Liver (tissue), 9 donors: ENCODE measurements around the gene TSC1. TPM values are rescaled to one million over a fixed set of nuclear protein-coding genes. Genes with fewer than 3 reads are reported as not detected.

ENCODE experiments used
- DNase-seq: peaks from one replicate; pipeline ENCODE4 v3.0.0-alpha.2; 2017; ENCODE audit warnings: low spot score
- H3K27ac ChIP-seq, 2 donors: one replicate each; pipeline ENCODE4 v1.7.0; 2013; ENCODE audit warnings: inconsistent platforms in 2 of 2, low read length in 2 of 2, control low read depth in 1 of 2, low read depth in 1 of 2, mild to moderate bottlenecking in 1 of 2
- H3K27me3 ChIP-seq, 4 donors: one replicate each; pipeline versions ENCODE4 v1.6.1 to v1.7.0; 2013; ENCODE audit warnings: low read length in 3 of 4, inconsistent platforms in 1 of 4, mild to moderate bottlenecking in 1 of 4, moderate library complexity in 1 of 4; ENCODE audit not compliant: control insufficient read depth in 4 of 4, insufficient read depth in 4 of 4
- H3K36me3 ChIP-seq, 4 donors: one replicate each; pipeline versions ENCODE4 v1.6.1 to v1.7.0; 2013; ENCODE audit warnings: low read length in 3 of 4, mild to moderate bottlenecking in 3 of 4, low read depth in 1 of 4, moderate library complexity in 1 of 4; ENCODE audit not compliant: control insufficient read depth in 4 of 4, insufficient read depth in 3 of 4
- H3K4me1 ChIP-seq, 4 donors: one replicate each; pipeline versions ENCODE4 v1.6.1 to v1.7.0; 2013; ENCODE audit warnings: low read length in 3 of 4, mild to moderate bottlenecking in 3 of 4, moderate library complexity in 1 of 4; ENCODE audit not compliant: control insufficient read depth in 4 of 4, insufficient read depth in 4 of 4
- H3K4me3 ChIP-seq, 3 donors: one replicate each; pipeline versions ENCODE4 v1.6.1 to v1.7.0; 2013; ENCODE audit warnings: low read length in 3 of 3, control low read depth in 1 of 3, low read depth in 1 of 3, mild to moderate bottlenecking in 1 of 3
- H3K9ac ChIP-seq, 2 donors: one replicate each; pipeline ENCODE4 v1.7.0; 2013; ENCODE audit warnings: low read length in 2 of 2, mild to moderate bottlenecking in 2 of 2, moderate library complexity in 2 of 2, control low read depth in 1 of 2, low read depth in 1 of 2
- H3K9me3 ChIP-seq, 4 donors: one replicate each; pipeline versions ENCODE4 v1.6.1 to v1.7.0; 2013; ENCODE audit warnings: low read length in 3 of 4; ENCODE audit not compliant: control insufficient read depth in 4 of 4
- ATF3 ChIP-seq: IDR thresholded peaks from 2 replicates; pipeline ENCODE4 v1.6.1; 2016; ENCODE audit warnings: antibody characterized with exemption
- GABPA ChIP-seq, 2 donors: IDR thresholded peaks in 1 of 2; conservative IDR thresholded peaks in 1 of 2; 2 replicates each; pipeline ENCODE4 v1.6.1; 2016; ENCODE audit warnings: antibody characterized with exemption in 2 of 2, mild to moderate bottlenecking in 1 of 2, moderate library complexity in 1 of 2
- HNF4A ChIP-seq, 2 donors: conservative IDR thresholded peaks; 2 replicates each; pipeline ENCODE4 v1.6.1; 2016; ENCODE audit warnings: antibody characterized with exemption in 2 of 2, mild to moderate bottlenecking in 2 of 2
- HNF4G ChIP-seq: IDR thresholded peaks from 2 replicates; pipeline ENCODE4 v1.6.1; 2016; ENCODE audit warnings: antibody characterized with exemption
- JUND ChIP-seq, 2 donors: IDR thresholded peaks; 2 replicates each; pipeline ENCODE4 v1.6.1; 2016; ENCODE audit warnings: antibody characterized with exemption in 2 of 2
- RAD21 ChIP-seq, 2 donors: IDR thresholded peaks; 2 replicates each; pipeline ENCODE4 v1.6.1; 2016; ENCODE audit warnings: antibody characterized with exemption in 2 of 2, mild to moderate bottlenecking in 2 of 2
- SP1 ChIP-seq: IDR thresholded peaks from 2 replicates; pipeline ENCODE4 v1.6.1; 2018; ENCODE audit warnings: antibody characterized with exemption, mild to moderate bottlenecking
- TAF1 ChIP-seq: conservative IDR thresholded peaks from 2 replicates; pipeline ENCODE4 v1.6.1; 2016; ENCODE audit warnings: antibody characterized with exemption, mild to moderate bottlenecking
- ZBTB33 ChIP-seq: IDR thresholded peaks from 2 replicates; pipeline ENCODE4 v1.6.1; 2016; ENCODE audit warnings: antibody characterized with exemption
- WGBS: extraction: QIAGEN DNeasy Blood & Tissue Kit; methylation state at CpG from one replicate; pipeline ENCODE4 v1.1.7; 2013; 5-methylcytosine and 5-hydroxymethylcytosine counted together
- polyA plus RNA-seq, 2 donors: library from polyadenylated mRNA; stranded (reverse) in 1 of 2; unstranded in 1 of 2; fragments of 200-250 nt in 1 of 2; fragments of >200 nt in 1 of 2; fragmentation: Nextera tagmentation in 1 of 2; extraction: Ambion mirVana in 1 of 2; gene quantifications; one replicate each; pipeline versions ENCODE4 v1.2.1 to v1.2.3, GENCODE V29; 2013 to 2015
- total RNA-seq, 2 donors: library from RNA; depleted of rRNA; stranded (reverse); fragments of >200 nt; gene quantifications; one replicate each; pipeline ENCODE4 v1.2.3, GENCODE V29; 2014
- TF ChIP-seq, protein P1 (sequence below): fragments of 150-350 bp; IDR thresholded peaks from 2 replicates; pipeline ENCODE4 v1.5.1; 2017; ENCODE audit warnings: improper control_type of control experiment, low read depth, low read length; ENCODE audit not compliant: missing input control
- TF ChIP-seq, protein P2 (sequence below): IDR thresholded peaks from 2 replicates; pipeline ENCODE4 v1.6.1; 2016; ENCODE audit warnings: antibody characterized with exemption, mild to moderate bottlenecking
- TF ChIP-seq, protein P3 (sequence below): IDR thresholded peaks from 2 replicates; pipeline ENCODE4 v1.6.1; 2016; ENCODE audit warnings: antibody characterized with exemption
- donor health status: healthy.
- donor health status: healthy.
- donor health status: healthy.
- donor health status: healthy.
- donor health status: healthy.

Gene TSC1
- total and polyA plus RNA-seq, 4 donors: 4.6 to 33.5 (median 15.6) TPM

DNA sequence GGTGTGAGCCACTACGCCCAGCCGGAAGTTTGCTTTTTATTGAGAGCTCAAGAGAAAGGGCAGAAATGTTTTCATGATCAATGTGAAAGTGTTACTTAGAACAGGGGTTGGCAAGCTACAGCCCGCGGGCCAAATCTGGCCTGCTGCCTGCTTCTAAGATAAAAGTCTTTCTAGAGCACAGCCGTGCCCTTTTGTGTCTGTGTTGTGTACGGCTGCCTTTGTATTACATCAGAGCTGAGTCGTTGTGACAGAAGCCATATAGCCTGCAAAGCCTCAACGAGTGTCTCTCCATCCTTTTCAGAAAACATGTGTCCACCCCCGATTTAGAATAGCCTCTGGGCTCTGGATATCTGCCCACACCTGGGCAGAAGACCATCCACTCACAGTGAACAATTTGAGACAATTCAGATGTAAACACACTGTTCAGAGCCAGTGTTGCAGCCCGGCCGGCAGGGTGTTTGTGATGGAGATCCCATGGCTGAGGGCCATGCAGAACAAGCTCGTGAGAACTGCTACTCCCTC, 95.2 kb downstream of the TSC1 start:
- no peak overlapping the region for H3K9ac ChIP-seq
- TF ChIP-seq, protein P1, sequence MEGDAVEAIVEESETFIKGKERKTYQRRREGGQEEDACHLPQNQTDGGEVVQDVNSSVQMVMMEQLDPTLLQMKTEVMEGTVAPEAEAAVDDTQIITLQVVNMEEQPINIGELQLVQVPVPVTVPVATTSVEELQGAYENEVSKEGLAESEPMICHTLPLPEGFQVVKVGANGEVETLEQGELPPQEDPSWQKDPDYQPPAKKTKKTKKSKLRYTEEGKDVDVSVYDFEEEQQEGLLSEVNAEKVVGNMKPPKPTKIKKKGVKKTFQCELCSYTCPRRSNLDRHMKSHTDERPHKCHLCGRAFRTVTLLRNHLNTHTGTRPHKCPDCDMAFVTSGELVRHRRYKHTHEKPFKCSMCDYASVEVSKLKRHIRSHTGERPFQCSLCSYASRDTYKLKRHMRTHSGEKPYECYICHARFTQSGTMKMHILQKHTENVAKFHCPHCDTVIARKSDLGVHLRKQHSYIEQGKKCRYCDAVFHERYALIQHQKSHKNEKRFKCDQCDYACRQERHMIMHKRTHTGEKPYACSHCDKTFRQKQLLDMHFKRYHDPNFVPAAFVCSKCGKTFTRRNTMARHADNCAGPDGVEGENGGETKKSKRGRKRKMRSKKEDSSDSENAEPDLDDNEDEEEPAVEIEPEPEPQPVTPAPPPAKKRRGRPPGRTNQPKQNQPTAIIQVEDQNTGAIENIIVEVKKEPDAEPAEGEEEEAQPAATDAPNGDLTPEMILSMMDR: no peak
- TF ChIP-seq, protein P2, sequence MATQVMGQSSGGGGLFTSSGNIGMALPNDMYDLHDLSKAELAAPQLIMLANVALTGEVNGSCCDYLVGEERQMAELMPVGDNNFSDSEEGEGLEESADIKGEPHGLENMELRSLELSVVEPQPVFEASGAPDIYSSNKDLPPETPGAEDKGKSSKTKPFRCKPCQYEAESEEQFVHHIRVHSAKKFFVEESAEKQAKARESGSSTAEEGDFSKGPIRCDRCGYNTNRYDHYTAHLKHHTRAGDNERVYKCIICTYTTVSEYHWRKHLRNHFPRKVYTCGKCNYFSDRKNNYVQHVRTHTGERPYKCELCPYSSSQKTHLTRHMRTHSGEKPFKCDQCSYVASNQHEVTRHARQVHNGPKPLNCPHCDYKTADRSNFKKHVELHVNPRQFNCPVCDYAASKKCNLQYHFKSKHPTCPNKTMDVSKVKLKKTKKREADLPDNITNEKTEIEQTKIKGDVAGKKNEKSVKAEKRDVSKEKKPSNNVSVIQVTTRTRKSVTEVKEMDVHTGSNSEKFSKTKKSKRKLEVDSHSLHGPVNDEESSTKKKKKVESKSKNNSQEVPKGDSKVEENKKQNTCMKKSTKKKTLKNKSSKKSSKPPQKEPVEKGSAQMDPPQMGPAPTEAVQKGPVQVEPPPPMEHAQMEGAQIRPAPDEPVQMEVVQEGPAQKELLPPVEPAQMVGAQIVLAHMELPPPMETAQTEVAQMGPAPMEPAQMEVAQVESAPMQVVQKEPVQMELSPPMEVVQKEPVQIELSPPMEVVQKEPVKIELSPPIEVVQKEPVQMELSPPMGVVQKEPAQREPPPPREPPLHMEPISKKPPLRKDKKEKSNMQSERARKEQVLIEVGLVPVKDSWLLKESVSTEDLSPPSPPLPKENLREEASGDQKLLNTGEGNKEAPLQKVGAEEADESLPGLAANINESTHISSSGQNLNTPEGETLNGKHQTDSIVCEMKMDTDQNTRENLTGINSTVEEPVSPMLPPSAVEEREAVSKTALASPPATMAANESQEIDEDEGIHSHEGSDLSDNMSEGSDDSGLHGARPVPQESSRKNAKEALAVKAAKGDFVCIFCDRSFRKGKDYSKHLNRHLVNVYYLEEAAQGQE: no peak
- no peak for TF ChIP-seq HNF4A (conservative IDR thresholded peaks at IDR 0.05)
- H3K4me1 ChIP-seq: no peaks in the 10 kb centered on the region
- no peaks in the 10 kb centered on the region for H3K9me3 ChIP-seq
- DNase-seq: no peak
- WGBS: 50% methylated on average over 12 of the region's 12 CpGs
- H3K36me3 ChIP-seq: no peaks in the 10 kb centered on the region
- no peak overlapping the region for H3K4me3 ChIP-seq
- H3K27me3 ChIP-seq: no peaks in the 10 kb centered on the region
- no peak overlapping the region for H3K27ac ChIP-seq

GRCh38 chr9:132846918-132847515, 97.4 kb downstream of the TSC1 start:
- DNase-seq: no peak
- H3K27ac ChIP-seq: no peak overlapping the region

DNA sequence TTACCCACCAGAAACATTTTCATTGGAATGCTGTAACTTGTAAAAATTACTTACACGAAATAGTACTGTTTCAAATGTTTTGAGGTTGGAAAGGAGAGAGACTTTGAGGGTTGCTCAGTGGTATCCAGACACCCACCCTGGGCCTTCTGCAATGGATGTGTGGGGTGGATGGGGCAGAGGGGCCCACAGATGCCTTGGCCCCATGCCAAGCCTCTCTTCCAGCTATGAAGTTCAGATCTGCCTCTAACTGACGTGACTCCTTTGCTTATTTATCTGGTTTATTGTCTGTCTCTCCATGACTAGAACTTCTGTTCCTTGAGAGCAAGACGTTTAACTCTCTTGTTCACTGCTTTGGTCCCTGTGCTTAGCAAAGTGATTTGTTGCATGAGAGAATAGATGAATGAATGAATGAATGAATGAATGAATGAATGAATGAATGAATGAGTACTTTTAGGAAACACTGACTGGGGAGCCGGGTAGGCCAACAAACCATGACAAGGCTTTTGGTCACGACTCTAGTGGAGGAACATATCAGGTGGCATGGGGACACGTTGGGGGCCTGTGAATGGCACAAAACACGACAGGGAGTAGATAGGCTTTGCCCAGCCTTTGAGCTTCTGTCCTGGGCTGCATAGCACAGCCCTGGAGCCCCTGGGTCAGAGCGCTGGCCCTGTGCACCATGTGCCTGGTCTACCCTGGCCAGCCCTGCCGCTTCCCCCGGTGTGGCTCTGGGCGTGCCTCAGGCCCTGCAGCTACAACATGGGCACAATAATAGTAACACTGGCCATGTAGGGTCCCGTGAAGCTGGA, 98.1 kb downstream of the TSC1 start:
- no peaks in the 10 kb centered on the region for H3K27me3 ChIP-seq
- no peak overlapping the region for H3K4me3 ChIP-seq
- H3K36me3 ChIP-seq: no peaks in the 10 kb centered on the region
- H3K9ac ChIP-seq: no peak overlapping the region
- no peak for DNase-seq
- H3K4me1 ChIP-seq: no peaks in the 10 kb centered on the region
- 90% methylated on average over 12 of the region's 12 CpGs for WGBS
- H3K27ac ChIP-seq: no peak overlapping the region
- no peaks in the 10 kb centered on the region for H3K9me3 ChIP-seq
- no peak for TF ChIP-seq ATF3
- TF ChIP-seq HNF4A (conservative IDR thresholded peaks at IDR 0.05): no peak
- no peak for TF ChIP-seq GABPA (IDR thresholded peaks at IDR 0.05 in 1 of 2, conservative IDR thresholded peaks at IDR 0.05 in 1 of 2)
- no peak for TF ChIP-seq SP1
- no peak for TF ChIP-seq RAD21 (IDR thresholded peaks at IDR 0.05)
- TF ChIP-seq, protein P3, sequence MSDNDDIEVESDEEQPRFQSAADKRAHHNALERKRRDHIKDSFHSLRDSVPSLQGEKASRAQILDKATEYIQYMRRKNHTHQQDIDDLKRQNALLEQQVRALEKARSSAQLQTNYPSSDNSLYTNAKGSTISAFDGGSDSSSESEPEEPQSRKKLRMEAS: no peak
- no peak for TF ChIP-seq JUND (IDR thresholded peaks at IDR 0.05)
- TF ChIP-seq HNF4G: no peak
- TF ChIP-seq ZBTB33: no peak
- TF ChIP-seq TAF1: no peak

More at GRCh38 chr9:132846918-132847515, 97.4 kb downstream of the TSC1 start:
- Histone ChIP-seq H3K4me3 (no peak overlapping the region), H3K9me3 (no peaks in the 10 kb centered on the region), H3K9ac (no peak overlapping the region), H3K4me1 (no peaks in the 10 kb centered on the region), H3K36me3 (no peaks in the 10 kb centered on the region), H3K27me3 (no peaks in the 10 kb centered on the region)
- 87% methylated on average over 15 of the region's 15 CpGs for WGBS
- TF ChIP-seq JUND (IDR thresholded peaks at IDR 0.05): no peak
- TF ChIP-seq HNF4A (conservative IDR thresholded peaks at IDR 0.05): no peak
- TF ChIP-seq, protein P3: no peak
- no peak for TF ChIP-seq SP1
